Brain microvascular endothelial cell (primary cell): ENCODE results near the gene CDC42BPA.
A peak's percentile ranks its signal among the peaks of the same experiment; 100 is the strongest.

Experiments used
- DNase-seq: peaks from one replicate; pipeline ENCODE4 v3.0.0-alpha.2; 2020
- H3K27ac ChIP-seq: fragments of 250-450 bp; sonication (Bioruptor Pico); 2 replicates; pipeline ENCODE4 v1.5.1; 2020; ENCODE audit warnings: mild to moderate bottlenecking, moderate library complexity
- H3K27me3 ChIP-seq: fragments of 250-450 bp; sonication (Bioruptor Pico); replicated peaks from 2 replicates; pipeline ENCODE4 v1.5.1; 2020; ENCODE audit warnings: mild to moderate bottlenecking
- H3K36me3 ChIP-seq: fragments of 250-450 bp; sonication (Bioruptor Pico); replicated peaks from 2 replicates; pipeline ENCODE4 v1.5.1; 2020; ENCODE audit warnings: mild to moderate bottlenecking
- H3K4me3 ChIP-seq: 2 replicates; pipeline ENCODE4 v1.5.1; 2011; ENCODE audit warnings: low read depth, mild to moderate bottlenecking, control low read depth, low read length, moderate library complexity
- in situ Hi-C: cut with HindIII; loops from 2 replicates; pipeline ENCODE4 v1.10.0; 2017; ENCODE audit warnings: low sequenced_read_pairs, low pct_ligation_motif_present
- TF ChIP-seq, protein P1 (sequence below): IDR thresholded peaks from 2 replicates; pipeline ENCODE4 v1.5.1; 2011; ENCODE audit warnings: low read depth, mild to moderate bottlenecking, moderate library complexity, low read length, control low read depth, inconsistent platforms; ENCODE audit errors: missing control alignments

The CDC42BPA gene

DNA sequence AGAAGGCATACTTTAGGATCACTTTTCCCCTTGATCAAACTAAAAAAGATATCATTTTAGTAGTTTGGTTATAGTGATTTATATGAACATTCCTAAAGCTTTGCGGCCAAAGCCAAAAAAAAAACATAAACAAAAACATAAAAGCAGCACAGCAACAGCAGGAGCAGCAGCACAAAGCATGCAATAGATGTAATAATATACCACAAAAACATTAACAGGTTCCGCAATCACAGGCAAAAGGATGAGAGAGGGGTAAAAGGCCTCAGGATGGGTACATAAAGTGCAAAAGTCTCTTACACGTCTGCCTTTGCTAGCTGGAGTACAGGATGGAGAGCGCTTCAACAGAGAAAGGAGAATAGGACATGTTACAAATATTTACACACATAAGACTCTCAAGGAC is 259.2 kb downstream of the CDC42BPA start:
- Histone ChIP-seq H3K27me3 (no peaks in the 10 kb centered on the region), H3K4me3 (no peak overlapping the region), H3K36me3 (no peaks in the 10 kb centered on the region), H3K27ac (peak overlapping the region; percentile 68)
- in situ Hi-C loops = no loop called here
- TF ChIP-seq, protein P1, sequence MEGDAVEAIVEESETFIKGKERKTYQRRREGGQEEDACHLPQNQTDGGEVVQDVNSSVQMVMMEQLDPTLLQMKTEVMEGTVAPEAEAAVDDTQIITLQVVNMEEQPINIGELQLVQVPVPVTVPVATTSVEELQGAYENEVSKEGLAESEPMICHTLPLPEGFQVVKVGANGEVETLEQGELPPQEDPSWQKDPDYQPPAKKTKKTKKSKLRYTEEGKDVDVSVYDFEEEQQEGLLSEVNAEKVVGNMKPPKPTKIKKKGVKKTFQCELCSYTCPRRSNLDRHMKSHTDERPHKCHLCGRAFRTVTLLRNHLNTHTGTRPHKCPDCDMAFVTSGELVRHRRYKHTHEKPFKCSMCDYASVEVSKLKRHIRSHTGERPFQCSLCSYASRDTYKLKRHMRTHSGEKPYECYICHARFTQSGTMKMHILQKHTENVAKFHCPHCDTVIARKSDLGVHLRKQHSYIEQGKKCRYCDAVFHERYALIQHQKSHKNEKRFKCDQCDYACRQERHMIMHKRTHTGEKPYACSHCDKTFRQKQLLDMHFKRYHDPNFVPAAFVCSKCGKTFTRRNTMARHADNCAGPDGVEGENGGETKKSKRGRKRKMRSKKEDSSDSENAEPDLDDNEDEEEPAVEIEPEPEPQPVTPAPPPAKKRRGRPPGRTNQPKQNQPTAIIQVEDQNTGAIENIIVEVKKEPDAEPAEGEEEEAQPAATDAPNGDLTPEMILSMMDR = no peak
- DNase-seq = no peak

GRCh38 chr1:227058321-227058751 is 260.0 kb downstream of the CDC42BPA start:
- Histone ChIP-seq H3K4me3 (no peak overlapping the region), H3K27me3 (no peaks in the 10 kb centered on the region), H3K36me3 (no peaks in the 10 kb centered on the region), H3K27ac (peak overlapping the region; percentile 68)
- TF ChIP-seq, protein P1 = no peak
- in situ Hi-C loops = no loop called here
- peak; percentile 77 for DNase-seq

DNA sequence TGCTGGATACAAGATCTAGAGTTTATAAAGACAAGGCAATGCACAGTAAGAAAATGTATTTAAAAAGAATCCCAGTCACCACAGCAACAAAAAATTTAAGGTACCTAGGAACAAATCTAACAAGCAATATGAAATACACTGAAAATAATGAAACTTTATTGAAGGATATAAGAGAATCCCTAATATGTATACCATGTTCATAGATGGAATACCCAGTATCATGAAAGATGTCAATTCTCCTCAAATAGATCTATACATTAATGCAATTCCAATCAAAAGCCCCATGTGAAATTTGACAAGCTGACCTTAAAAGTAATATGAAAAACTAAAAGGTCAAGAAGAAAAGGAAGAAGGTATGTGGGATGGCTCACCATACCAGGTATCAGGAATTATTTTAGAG is 269.0 kb downstream of the CDC42BPA start:
- Histone ChIP-seq H3K27me3 (no peaks in the 10 kb centered on the region), H3K27ac (no peak overlapping the region), H3K4me3 (no peak overlapping the region), H3K36me3 (peaks cover 3% of the 10 kb centered on the region)
- no peak for DNase-seq
- in situ Hi-C loops = no loop called here
- TF ChIP-seq, protein P1 = no peak

- Histone ChIP-seq H3K36me3 (peaks cover 1% of the 10 kb centered on the region), H3K27me3 (no peaks in the 10 kb centered on the region), H3K27ac (no peak overlapping the region), H3K4me3 (no peak overlapping the region)
- DNase-seq = peak; percentile 11
- TF ChIP-seq, protein P1 = no peak
- in situ Hi-C loops = no loop called here
Measured at GRCh38 chr1:227043755-227044154, 274.5 kb downstream of the CDC42BPA start.

DNA sequence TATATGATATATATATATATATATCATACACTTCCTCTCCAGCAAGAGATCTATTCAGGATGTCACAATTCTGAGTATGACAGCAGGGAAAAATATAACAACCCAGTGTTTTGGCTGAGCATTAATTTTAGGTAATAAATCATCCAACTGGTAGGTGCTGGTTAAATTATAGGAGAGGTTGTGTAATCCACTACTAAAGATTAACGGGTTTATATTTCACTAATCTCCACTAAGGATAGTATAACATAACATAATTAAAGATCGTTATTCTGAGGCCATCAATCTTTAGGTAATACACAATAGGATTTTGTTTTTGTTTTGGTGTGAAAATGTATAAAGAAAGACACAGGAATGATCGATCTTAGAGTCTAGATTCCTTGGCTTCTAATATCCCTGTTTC is 276.0 kb downstream of the CDC42BPA start:
- no peak overlapping the region for H3K27ac ChIP-seq
- TF ChIP-seq, protein P1 = no peak
- in situ Hi-C loops = no loop called here
- no peak overlapping the region for H3K4me3 ChIP-seq
- DNase-seq = no peak
- no peaks in the 10 kb centered on the region for H3K27me3 ChIP-seq
- peaks cover 8% of the 10 kb centered on the region for H3K36me3 ChIP-seq

- no peak for DNase-seq
- Histone ChIP-seq H3K36me3 (peaks cover 16% of the 10 kb centered on the region), H3K4me3 (no peak overlapping the region), H3K27me3 (no peaks in the 10 kb centered on the region), H3K27ac (no peak overlapping the region)
- in situ Hi-C loops = no loop called here
- TF ChIP-seq, protein P1 = no peak
Measured at GRCh38 chr1:227038401-227038800, 279.9 kb downstream of the CDC42BPA start.
